Cerebellar cortex (tissue), 1 donor: ENCODE results near the gene PRDX5.

Experiments
- DNase-seq: peaks from one replicate; pipeline ENCODE4 v3.0.0-alpha.2; 2015; ENCODE audit warnings: low spot score

The PRDX5 gene

DNA sequence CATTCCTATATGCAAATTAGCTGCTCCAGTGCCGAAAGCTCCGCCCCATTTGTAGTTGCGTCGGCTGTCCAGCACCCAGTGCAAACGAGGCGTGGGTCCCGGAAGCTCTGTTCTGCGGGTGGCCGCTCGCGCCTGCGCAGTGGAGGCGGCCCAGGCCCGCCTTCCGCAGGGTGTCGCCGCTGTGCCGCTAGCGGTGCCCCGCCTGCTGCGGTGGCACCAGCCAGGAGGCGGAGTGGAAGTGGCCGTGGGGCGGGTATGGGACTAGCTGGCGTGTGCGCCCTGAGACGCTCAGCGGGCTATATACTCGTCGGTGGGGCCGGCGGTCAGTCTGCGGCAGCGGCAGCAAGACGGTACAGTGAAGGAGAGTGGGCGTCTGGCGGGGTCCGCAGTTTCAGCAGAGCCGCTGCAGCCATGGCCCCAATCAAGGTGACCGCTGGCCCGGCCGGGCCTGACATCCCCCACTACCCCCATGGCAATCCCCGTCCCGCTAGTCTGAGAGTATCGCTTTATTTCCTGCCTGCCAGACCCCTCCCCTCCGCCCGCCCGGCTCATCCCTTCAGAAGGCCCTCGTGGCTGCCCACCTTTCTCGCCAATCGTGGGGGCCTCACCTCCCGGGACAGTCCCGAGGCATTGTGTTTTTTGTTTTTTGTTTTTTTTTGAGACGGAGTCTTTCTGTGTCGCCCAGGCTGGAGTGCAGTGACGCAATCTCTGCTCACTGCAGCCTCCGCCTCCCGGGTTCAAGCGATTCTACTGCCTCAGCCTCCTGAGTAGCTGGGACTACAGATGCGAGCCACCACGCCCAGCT, at the start of gene PRDX5:
Gene PRDX5 (plus strand): TSS at position 161 of the 805 bp plus-strand sequence. CDS start 95 bp downstream, at position 256.
- DNase-seq, result peak; percentile 97

DNA sequence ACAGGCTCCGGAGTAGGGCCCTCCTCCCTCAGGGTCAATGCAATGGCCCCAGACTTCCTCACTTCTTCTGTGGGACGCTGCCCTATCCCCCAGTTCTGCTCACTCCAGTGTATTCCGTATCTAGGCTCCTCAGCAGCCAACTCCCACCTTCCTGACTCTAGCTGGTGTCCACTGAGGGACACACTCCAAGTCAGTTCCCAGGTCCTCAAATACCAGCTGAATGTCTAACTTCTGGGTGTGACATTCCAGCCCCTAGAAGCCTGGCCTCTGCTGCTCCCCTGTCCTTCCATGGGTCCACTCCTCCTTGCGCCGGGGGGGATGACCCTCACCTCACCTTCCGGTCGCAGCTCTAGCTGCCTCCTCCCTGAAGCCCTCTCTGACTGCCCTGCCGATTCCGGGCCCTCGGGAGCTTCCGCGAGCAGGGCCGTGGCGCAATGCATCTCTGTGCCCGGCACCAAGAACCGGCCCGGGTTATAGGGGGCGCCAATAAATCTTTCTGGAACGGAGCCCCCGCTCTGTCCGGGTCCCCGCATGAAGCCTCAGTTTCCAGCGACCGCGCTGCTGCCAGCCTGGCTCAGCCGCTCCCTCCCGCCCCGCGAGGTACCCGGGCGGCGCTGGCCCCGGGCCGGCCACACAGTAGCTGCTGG, 48.9 kb upstream of the PRDX5 start:
- no peak for DNase-seq

DNA sequence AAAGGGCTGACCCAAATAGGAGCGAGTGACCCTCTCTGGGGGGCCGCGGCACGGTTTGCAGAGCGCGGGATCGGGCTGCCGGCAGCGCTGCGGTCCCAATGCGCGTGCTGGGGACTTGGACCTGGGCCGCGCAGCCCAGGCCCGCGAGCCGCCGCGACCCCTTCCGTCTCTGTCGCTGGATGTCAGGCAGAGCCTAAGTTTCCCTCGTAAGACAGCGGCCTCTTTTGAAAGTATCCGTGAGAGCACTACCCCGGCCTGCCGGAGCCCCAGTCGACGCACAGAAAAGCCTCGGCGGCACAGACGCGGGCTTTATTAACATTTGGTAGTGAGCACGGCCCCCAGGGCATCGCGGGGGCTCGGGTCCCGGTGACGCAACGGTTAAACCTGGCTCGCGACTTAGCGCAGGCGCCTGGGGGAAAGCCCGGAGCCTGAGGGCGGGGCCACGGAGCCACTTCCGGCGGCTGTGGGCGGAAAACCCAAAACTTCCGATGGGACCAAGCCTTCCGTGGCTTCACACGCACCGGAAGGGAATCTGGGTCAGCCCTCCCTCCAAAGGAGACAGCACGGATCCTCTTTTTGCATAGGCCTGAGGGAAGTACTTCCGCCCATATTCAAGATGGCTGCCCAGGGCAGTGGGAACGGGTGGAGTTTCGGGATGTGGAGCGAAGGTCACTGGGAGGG, 48.2 kb upstream of the PRDX5 start:
- peak; percentile 100 for DNase-seq

DNA sequence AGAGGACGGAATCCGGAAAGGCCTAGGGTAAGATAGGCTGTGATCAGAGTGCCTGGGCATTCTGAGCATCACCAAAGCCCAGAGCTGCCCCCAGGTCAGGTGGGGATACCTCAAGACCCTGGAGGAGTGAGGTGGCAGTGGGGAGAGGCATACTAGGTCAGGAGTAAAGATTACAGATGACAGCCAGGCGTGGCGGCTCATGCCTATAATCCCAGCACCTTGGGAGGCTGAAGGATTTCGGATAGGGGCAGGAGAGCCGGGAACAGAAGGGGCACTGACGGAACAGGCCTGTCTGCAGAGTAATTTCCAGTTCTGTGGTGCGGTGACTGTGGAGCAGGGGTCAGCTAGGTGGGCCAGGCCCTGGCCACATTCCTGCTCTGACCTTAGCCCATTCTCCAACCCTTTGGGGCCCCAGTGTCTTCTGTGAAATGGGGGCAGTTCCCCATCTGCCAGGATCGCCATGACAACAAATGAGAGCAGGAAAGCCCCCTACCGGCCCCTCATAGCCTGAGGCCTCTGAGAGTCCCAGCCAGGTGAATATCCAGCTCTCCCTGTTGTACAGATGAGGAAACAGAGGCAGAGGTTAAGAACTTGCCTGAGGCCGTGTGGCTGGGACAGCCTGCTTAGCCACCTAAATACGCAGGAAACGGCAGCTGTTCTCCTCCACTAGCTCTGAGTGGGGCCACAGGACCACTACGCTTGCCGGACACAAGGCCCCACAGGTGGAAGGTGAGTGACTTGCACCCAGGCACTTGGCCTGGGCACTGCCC, 42.7 kb upstream of the PRDX5 start:
- DNase-seq, result no peak

DNA sequence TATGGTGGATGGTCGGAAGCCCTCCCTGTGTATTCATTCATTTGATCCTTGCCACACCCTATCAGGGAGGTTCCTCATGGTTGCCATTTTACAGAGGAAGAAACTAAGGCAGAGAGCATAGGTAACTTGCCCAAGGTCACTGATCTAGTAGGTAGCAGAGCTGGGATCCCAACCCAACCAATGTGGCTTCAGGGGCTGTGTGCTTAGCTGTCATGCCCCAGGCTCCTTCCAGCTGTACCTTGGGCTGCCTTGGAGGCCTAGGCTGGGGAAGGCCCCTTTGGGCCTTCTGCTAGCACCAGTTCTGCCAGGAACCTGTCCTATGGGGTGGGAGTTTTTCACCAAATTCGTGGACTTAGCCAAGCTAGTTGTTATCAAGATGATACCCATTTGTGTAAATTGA, 42.1 kb upstream of the PRDX5 start:
- no peak for DNase-seq

DNA sequence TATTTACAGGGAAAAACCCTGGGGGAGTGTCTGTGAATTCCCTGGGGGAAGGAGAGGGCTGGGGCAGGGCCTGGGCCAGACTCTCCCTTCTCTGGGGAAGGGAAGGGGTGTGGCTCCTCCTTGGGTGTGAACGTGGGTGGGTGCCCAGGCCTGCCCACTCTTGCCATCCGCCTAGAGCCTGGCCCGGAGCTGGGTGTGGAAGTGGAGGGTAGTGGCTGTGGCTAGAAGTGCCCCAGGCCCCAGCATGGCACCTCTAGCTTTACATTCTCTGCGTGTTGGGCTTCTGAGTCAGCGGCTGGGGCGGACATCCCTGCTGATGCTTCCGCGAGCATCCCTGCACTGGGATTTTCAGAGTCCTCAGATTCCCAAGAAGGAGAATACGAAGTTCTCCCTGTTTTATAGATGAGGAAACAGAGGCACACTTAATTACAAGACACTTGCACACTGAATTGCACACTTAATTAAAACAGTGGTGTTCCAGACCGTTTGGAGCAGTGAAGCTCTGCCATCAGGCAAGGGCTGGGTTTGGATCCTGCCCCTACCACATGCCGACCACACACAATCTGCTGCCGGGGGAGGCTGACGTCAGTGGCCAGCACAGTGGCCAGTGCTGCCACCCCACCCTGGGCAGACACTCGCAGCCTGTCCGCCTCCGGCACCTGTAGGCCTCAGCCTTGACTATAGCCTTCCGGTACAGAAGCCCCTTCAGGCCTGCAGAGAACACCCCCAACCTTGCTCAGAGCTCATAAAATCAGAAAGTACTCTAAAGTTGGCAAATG, 41.1 kb upstream of the PRDX5 start:
- DNase-seq, result no peak

DNA sequence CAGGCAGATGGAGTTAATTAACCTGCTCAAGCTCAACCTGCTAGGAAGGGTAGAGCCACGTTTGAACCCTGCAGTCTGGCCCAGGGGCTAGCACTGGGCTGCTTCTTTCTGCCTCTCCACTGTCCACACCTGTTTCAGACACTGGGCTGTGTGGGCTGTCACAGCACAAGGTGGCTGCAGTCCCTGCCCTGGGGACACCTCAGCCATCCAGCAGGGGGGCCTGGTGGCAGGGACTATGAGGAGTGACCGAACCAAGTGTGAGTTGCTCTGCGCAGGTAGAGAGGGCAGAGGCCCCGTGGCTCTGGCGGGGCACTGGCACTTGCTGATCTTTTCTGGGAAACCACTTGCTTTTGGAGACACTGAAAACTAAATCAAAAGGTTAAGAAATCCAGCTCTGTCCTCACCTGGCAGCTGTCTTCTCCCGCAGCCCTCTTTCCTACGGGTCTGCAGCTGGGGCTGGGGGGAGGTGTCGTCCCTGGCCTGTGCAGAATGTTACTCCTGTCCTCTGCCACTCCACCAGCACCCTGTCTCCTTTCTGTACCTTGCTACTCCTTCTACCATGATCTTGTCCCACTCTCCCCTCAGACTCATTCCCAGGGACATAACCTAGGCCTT, 39.2 kb upstream of the PRDX5 start:
- DNase-seq, result no peak

DNA sequence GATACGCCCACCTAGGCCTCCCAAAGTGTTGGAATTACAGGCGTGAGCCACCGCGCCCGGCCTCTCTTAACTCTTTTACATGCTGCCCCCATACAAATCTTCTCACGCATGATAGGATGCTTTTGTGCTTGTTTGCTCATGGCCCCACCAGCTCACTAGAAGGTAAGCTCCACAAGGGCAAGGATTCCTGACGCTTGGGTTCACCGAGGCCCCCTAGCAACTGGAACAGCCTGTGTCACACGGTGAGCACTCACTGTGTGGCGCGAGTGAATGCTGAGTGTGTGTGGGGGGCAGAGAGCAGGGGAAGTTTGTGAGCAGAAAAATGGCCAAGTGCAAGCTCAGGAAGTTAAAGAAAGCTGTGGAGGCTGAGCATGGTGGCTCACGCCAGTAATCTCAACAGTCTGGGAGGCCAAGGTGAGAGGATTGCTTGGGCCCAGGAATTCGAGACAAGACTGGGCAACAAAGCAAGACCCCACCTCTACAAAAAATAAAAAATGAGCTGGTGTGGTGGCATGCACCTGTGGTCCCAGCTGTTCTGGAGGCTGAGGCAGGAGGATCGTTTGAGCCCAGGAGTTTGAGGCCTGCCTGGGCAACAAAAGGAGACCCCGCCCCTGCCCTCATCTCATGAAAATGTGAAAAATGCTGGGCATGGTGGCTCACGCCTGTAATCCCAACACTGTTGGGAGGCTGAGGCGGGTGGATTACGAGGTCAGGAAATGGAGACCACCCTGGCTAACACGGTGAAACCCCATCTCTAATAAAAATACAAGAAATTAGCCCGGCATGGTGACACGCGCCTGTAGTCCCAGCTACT, 35.8 kb upstream of the PRDX5 start:
- no peak for DNase-seq

DNA sequence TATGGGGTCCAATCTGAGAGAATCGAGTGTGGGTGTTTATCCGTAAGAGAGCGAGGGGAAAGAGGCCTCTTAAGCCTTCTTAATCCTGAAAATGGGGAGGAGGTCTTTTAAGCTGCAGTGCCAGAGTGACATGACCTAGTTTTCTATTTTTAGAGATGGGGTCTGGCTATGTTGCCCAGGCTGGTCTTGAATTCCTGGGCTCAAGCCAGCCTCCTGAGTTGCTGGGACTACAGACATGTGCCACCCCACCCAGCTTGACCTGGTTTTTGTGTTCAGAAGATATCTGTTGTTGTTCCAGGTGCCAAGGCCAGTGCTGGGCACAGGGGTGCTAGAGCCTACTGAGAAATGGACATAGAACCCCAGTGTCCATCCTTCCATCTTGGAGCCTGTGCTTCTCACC, 34.8 kb upstream of the PRDX5 start:
- no peak for DNase-seq

DNA sequence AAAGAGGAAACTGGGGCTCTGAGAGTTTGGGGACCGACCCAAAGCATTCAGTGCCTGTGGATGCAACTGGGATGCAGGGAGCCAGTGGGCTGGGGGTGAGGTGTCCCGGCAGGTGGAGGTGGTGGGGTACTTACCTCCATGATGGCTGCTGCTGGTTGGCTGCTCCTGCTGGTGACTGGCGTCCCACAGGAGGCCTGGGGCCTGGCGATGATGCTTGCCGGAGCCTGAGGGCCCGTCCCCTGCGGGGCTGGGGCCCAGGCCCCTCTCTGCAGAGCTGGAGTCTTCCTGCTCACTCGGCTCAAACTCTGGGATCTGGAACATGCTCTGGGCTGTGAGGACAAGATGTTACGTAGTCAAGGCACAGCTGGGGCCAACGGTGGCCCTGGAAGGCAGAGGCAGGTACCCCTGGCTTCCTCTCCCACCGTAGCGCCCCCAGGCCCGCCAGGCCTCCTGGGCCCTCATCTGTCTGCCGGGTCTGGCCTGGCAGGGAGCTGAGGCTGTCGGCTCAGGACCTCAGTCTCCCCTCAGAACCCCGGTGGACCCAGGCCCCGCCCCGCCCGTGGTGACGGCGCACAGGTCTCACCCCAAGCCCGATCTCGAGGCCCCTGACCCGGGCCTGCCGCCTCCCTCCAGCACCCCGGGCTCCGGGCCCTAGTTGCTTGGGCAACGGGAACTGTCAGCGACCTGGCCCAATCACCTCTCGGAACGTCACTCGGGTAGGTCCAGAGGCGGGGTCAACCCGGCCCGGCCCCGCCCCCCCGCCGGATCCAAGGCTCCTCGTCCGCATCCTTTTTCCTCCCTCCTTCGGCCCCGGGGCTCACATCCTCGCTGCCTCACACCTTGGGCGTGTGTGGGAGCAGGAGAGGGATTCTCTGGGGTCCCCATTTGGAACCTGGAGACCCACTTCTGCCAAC, 33.6 kb upstream of the PRDX5 start, which contains the start of gene BAD:
Gene BAD (minus strand): TSS at position 618 of the 914 bp plus-strand sequence. CDS start 297 bp downstream, at position 321.
- DNase-seq, result peak; percentile 97

DNA sequence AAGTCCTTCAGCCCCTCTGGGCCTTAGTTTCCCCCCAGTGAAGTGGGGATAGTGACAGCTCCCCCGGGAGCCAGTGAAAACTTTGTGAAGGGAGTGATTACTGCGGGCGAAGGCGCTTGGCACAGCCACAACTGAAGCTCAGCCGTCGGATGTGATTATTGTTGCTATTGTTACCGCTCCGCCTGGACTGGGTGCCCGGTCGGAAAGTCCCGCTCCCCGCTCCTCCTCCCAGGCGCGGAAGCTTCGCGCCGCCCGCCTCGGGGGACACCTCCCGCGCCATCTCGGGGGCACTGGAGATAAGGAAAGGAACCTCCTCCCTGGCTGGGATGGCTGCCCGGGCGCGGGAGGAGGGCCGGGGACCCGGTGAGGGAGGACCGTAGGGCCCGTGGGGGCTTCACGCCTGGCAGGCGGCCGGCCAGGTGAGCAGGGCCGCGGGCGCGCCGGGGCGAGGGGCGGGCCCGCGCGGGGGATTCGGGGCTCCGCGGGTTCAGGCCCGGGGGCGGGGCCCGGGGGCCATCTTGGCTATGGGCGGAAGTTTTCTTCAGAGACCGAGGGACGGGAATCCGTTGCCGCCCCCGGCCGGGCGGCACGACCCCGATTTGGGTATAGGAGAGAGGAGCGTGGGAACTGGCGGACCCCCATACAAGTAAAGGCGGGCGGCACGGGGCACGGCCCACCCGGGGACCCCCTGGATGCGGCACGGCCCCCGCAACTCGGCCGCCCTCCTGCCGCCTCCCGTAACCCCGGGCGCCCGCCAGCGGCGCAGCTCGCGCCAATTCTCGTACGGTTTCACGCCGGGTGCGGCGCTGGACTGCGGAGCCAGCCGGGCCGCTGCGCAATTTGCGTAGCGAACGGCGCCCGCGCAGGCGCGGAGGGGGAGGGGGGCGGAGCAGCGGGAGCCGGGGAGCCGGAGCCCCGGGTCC, 32.7 kb upstream of the PRDX5 start, which contains the start of gene GPR137:
Gene GPR137 (plus strand): TSS at position 887 of the 923 bp plus-strand sequence. CDS start 677 bp downstream, outside the sequence.
- DNase-seq, result peak; percentile 77

DNA sequence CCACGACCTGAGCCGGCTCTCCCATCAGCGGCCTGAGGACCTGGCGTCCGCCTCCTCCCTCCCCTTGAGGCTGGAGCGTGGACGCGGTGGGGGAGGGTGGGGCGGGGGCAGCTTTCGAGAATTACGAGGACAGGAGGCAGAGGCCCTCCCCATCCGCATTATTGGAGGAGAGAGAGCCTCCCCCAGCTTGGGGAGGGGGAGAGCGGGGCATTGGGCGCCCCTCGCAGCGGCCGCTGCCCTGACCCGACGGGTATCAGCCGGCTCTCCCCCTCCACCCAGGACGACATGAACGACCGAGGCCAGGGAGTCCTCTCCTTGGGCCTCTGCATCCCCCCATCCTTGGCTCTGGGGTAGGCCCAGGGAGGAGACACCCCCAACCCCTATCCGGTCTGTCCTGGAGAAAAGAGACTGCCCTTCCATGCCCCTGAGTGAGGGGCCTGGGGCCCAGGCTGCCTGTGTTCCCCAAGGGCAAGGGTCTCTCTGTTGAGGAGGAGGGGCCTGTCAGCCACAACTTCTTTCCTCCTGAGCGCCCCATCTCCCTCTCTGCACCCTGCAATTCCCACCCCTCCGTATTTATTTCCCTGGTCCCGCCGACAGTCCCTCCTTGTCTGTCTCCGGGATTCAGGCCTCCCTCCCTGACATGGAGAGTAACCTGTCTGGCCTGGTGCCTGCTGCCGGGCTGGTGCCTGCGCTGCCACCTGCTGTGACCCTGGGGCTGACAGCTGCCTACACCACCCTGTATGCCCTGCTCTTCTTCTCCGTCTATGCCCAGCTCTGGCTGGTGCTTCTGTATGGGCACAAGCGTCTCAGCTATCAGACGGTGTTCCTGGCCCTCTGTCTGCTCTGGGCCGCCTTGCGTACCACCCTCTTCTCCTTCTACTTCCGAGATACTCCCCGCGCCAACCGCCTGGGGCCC, 31.8 kb upstream of the PRDX5 start:
- DNase-seq, result no peak

DNA sequence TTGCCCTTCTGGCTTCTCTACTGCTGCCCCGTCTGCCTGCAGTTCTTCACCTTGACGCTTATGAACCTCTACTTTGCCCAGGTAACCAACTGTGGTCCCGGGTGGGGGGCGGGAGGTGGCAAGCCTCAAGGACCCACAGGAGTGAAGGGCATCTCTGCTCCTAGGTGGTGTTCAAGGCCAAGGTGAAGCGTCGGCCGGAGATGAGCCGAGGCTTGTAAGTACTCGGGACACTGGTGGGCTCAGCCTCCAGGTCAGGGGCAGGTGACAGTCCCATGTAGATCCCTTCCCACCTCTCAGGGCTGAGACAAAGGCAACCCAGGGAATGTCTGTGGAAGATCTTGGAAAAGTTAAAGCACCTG, 31.1 kb upstream of the PRDX5 start:
- no peak for DNase-seq

DNA sequence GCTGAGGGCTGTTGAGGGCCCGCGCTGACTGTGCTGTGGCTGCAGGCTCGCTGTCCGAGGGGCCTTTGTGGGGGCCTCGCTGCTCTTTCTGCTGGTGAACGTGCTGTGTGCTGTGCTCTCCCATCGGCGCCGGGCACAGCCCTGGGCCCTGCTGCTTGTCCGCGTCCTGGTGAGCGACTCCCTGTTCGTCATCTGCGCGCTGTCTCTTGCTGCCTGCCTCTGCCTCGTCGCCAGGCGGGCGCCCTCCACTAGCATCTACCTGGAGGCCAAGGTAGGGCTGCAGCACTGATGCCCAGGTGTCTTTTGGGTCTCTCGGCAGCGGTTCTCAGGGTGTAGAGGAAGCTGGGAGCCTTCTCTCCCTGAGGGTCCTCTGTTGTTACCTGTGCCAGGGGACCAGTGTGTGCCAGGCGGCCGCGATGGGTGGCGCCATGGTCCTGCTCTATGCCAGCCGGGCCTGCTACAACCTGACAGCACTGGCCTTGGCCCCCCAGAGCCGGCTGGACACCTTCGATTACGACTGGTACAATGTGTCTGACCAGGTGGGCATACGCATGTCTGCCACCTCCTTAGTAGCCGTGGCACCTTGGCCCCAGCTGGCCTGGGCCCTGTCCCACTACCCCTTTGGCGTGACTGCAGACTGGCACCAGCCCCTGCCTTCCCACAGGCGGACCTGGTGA, 30.1 kb upstream of the PRDX5 start:
- no peak for DNase-seq

DNA sequence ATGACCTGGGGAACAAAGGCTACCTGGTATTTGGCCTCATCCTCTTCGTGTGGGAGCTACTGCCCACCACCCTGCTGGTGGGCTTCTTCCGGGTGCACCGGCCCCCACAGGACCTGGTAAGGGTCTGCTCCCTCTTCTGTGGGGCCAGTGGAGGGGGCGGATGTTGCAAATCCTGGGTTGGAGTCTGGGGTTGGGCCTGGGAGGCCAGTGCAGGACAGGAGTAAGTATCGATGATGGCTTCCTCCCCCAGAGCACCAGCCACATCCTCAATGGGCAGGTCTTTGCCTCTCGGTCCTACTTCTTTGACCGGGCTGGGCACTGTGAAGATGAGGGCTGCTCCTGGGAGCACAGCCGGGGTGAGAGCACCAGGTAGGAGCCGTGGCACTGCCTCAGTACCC, 29.6 kb upstream of the PRDX5 start:
- DNase-seq, result no peak

DNA sequence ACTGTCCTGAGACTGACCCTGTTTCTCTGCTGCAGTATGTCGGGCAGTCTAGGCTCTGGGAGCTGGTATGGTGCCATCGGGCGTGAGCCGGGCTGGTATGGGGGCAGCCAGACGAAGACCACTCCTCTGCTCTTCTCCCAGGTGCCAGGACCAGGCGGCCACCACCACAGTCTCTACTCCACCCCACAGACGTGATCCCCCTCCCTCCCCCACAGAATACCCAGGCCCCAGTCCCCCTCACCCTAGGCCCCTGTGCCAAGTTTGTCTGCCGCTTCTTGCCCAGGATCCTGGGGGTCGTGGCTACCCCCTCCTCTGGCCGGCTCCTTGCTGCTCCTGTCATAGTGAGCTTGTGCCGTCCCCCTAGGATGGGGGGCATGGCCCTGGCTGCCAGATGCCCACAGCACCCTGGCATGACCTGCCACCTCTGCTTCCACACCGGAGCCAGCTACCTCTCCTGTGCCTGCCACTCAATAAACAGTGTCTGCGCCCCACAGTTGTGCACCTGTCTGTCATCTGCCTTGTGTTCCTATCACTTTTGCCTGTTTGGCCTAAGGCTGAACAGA, 28.8 kb upstream of the PRDX5 start:
- no peak for DNase-seq
